ENCODE measurements around the gene PRRT4. TPM values are rescaled to one million over a fixed set of nuclear protein-coding genes. Genes with fewer than 3 reads are reported as not detected.

Gene PRRT4
- total RNA-seq, 4 donors from 2014 or later: 0.42 to 1.8 (median 0.78) TPM; not detected in 1

DNA sequence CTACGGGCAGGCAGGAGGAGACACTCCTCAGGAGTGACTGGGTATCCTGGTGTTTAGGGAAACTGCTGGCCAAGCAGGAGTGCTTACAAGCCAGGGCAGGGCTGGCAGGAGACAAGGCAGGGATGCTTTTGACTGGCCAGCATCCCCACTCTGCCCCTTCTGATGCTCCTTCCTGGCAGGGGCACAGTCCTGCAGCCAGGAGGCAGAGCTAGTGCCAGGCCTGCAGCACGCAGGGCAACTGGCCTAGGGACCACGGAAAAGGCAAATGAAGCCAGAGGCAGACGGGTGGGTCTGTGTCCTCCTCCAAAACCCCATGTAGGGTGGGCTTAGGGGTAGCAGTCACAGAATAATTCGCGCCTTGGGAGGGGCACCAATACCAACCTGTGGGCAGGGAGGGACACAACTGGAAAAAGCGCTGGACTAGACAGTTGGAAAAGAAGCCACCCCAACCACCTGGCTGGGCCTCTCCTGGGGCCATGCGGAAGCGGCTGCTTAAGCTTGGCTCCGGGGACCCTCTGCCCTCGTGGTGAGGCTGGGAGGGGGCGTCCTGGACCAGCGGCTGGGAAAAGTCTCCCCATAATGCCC is 43.5 kb upstream of the PRRT4 start:
- no peak for DNase-seq (ENCODE audit: extremely low spot score)
- Histone ChIP-seq H3K27me3 (no peaks in the 10 kb centered on the region), H3K27ac (replicated peaks in 1 of 4) (peak overlapping the region; percentile 56 to 97 (median 67)), H3K9me3 (no peaks in the 10 kb centered on the region), H3K4me3 (peak overlapping the region; percentile 72 to 95 (median 80)), H3K36me3 (peaks cover 10 to 35% (median 29%) of the 10 kb centered on the region in 4 donors), H3K4me1 (peaks cover 45 to 56% (median 53%) of the 10 kb centered on the region in 4 donors)
- no peak for TF ChIP-seq POLR2A (IDR thresholded peaks at IDR 0.05; ENCODE audit: low read depth)
- TF ChIP-seq, protein P1, sequence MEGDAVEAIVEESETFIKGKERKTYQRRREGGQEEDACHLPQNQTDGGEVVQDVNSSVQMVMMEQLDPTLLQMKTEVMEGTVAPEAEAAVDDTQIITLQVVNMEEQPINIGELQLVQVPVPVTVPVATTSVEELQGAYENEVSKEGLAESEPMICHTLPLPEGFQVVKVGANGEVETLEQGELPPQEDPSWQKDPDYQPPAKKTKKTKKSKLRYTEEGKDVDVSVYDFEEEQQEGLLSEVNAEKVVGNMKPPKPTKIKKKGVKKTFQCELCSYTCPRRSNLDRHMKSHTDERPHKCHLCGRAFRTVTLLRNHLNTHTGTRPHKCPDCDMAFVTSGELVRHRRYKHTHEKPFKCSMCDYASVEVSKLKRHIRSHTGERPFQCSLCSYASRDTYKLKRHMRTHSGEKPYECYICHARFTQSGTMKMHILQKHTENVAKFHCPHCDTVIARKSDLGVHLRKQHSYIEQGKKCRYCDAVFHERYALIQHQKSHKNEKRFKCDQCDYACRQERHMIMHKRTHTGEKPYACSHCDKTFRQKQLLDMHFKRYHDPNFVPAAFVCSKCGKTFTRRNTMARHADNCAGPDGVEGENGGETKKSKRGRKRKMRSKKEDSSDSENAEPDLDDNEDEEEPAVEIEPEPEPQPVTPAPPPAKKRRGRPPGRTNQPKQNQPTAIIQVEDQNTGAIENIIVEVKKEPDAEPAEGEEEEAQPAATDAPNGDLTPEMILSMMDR (IDR thresholded peaks at IDR 0.05): peak in 2 of 3 experiments; percentile 12 to 14
- intact Hi-C loops (cut with DNase I): loop anchor here (10.0 kb wide), 1 partner anchor 50 kb away; the partner anchor contains the start of gene HILPDA
- WGBS: 66% methylated on average over 4 of the region's 13 CpGs

DNA sequence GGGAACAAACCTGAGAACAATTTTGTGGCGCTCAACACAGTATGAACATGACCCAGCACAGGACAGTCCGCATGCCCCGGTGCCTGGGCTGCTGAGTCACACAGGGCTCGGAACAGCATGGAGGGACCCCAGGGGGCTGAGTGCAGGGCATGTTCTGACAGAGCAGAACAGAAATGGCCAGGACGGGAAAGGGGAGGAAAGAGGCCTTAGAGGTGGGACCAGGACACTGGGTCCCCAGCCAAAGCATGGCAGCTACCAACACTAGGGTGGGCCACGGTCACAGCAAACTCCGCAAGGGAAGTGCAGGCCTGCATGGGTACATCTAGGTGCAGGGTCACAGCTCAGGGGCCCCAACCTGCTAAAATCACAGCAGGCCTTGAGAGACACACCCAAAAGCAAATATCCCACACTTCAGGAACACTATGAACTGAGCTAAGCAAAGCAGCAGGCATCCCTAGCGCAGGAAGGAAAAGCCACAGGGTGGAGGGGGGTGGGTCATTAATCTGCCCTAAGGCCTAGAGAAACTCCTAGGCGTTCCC is 42.7 kb upstream of the PRRT4 start:
- DNase-seq (ENCODE audit: extremely low spot score): no peak
- no peaks in the 10 kb centered on the region for H3K9me3 ChIP-seq
- peaks cover 15 to 43% (median 36%) of the 10 kb centered on the region in 4 donors for H3K36me3 ChIP-seq
- peak overlapping the region in 1 of 4 donors; percentile 95 for H3K4me3 ChIP-seq
- peaks cover 44 to 53% (median 50%) of the 10 kb centered on the region in 4 donors for H3K4me1 ChIP-seq
- no peaks in the 10 kb centered on the region for H3K27me3 ChIP-seq
- intact Hi-C loops (cut with DNase I): loop anchor here (10.0 kb wide), 1 partner anchor 51 kb away; the partner anchor contains the start of gene HILPDA
- TF ChIP-seq, protein P1 (IDR thresholded peaks at IDR 0.05): no peak
- TF ChIP-seq POLR2AphosphoS5 (IDR thresholded peaks at IDR 0.05) (no peak), EP300 (IDR thresholded peaks at IDR 0.05) (no peak), POLR2A (IDR thresholded peaks at IDR 0.05; ENCODE audit: low read depth) (no peak)
- H3K27ac ChIP-seq (replicated peaks in 1 of 4): peak overlapping the region in 2 of 4 donors; percentile 65 to 97
- WGBS: 80% methylated on average over 7 of the region's 9 CpGs

DNA sequence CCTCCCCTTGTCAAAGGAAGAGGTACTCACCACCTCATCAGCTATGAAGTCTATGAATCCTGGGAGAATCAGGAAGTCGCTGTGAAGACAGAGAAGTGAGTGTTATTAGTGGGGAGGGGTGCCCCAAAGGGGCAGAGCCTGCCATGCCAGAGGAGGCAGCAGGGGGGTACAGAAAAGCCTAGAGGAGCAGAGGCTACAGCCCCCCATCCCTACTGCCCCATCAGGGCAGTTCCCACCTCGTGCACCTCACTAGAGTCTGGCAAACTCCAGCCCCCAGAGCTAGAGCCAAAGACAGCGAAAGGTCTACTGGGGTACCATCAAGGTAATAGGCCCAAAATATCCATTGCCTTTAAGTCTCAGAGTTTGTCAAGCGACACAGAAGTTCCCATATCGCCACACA is 42.2 kb upstream of the PRRT4 start:
- Histone ChIP-seq H3K4me1 (peaks cover 38 to 48% (median 45%) of the 10 kb centered on the region in 4 donors), H3K4me3 (no peak overlapping the region), H3K9me3 (no peaks in the 10 kb centered on the region), H3K27me3 (no peaks in the 10 kb centered on the region), H3K36me3 (peaks cover 15 to 48% (median 41%) of the 10 kb centered on the region in 4 donors), H3K27ac (replicated peaks in 1 of 4) (no peak overlapping the region)
- DNase-seq (ENCODE audit: extremely low spot score): no peak
- WGBS: 75% methylated on average over 4 of the region's 5 CpGs
- no peak for TF ChIP-seq EP300 (IDR thresholded peaks at IDR 0.05)
- TF ChIP-seq POLR2AphosphoS5 (IDR thresholded peaks at IDR 0.05): no peak
- TF ChIP-seq POLR2A (IDR thresholded peaks at IDR 0.05; ENCODE audit: low read depth): no peak
- TF ChIP-seq, protein P1 (IDR thresholded peaks at IDR 0.05): no peak
- intact Hi-C loops (cut with DNase I): loop anchor here (10.0 kb wide), 1 partner anchor 51 kb away; the partner anchor contains the start of gene HILPDA

DNA sequence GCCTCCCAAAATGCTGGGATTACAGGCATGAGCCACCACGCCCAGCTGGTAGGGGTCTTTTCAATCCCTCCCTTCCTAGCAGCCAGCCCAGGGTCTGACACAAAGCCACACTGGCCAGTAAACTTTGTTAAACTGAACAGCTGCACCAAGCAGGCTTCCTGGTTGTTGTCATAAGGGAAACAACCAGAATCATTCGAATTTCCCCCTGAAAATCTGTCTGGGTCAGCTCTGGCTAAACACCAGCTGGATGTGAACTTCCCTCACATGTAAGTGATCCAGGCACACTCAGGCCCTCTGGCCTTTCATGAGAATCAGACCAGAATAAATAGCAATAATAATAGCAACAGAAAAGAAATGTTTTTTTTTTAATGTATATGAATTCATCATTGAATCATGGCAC is 40.9 kb upstream of the PRRT4 start:
- H3K27ac ChIP-seq (replicated peaks in 1 of 4): no peak overlapping the region
- no peaks in the 10 kb centered on the region for H3K27me3 ChIP-seq
- peaks cover 25 to 35% (median 32%) of the 10 kb centered on the region in 4 donors for H3K4me1 ChIP-seq
- intact Hi-C loops (cut with DNase I): loop anchor here (10.0 kb wide), 1 partner anchor 52 kb away; the partner anchor contains the start of gene HILPDA
- 78% methylated on average over 2 of the region's 2 CpGs for WGBS
- H3K4me3 ChIP-seq: no peak overlapping the region
- no peaks in the 10 kb centered on the region for H3K9me3 ChIP-seq
- TF ChIP-seq EP300 (IDR thresholded peaks at IDR 0.05): no peak
- TF ChIP-seq POLR2AphosphoS5 (IDR thresholded peaks at IDR 0.05): no peak
- TF ChIP-seq POLR2A (IDR thresholded peaks at IDR 0.05; ENCODE audit: low read depth): no peak
- TF ChIP-seq, protein P1 (IDR thresholded peaks at IDR 0.05): no peak
- DNase-seq (ENCODE audit: extremely low spot score): no peak
- peaks cover 23 to 61% (median 54%) of the 10 kb centered on the region in 4 donors for H3K36me3 ChIP-seq
